ENCODE measurements around the gene DNTTIP2. TPM values are rescaled to one million over a fixed set of nuclear protein-coding genes. Genes with fewer than 3 reads are reported as not detected.

DNTTIP2 gene
- total and polyA plus RNA-seq, 9 of the 15 experiments (the other 6 are each of a cell fraction or from before 2014, with no cell fraction given) = 50.4 to 138 (median 97.0) TPM

DNA sequence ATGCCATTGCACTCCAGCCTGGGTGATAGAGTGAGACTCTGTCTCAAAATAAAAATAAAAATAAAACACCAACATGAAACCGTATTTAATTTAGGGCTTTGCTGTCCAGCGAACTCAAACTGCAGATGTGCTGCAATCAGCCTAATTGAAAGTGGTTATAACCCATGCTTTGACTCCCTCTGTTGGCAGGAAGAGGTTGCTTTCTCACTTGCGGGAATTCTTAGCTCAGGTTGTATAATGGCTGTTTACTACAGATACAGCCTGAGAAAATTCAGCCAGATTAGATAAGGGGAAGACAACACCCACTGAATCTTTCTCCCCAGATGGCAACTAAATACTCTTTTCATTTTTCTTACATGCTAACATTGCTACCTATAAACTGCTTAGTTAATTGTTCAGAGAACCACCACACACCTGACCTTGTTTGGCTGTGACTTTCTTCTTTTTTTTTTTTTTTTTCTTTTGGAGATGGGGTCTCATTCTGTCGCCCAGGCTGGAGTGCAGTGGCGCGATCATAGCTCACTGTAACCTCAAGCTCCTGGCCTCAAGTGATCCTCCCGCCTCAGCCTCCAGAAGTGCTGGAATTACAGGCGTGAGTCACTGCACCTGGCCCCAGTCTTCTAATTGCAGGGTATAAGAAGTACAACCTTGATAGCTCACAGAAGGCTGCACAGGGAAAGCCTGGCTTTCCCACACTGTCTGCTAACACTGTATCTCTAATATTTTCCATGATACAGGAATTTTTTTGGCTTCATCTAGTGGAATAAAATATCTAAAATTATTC lies 34.6 kb downstream of the DNTTIP2 start (continued):
- TF ChIP-seq REST (IDR thresholded peaks at IDR 0.05; ENCODE audit: borderline replicate concordance) = peak; percentile 79
- TF ChIP-seq REST (CRISPR knock-in tag; IDR thresholded peaks at IDR 0.05; ENCODE audit: low read depth) = no peak
- peak; percentile 65 for TF ChIP-seq TCF3 (CRISPR knock-in tag; IDR thresholded peaks at IDR 0.05)
- TF ChIP-seq ZNF717 (CRISPR knock-in tag; IDR thresholded peaks at IDR 0.05) = no peak
- peak; percentile 70; the same call in 1 of the 2 replicates for TF ChIP-seq SMARCA4 (IDR thresholded peaks at IDR 0.05)
- TF ChIP-seq THAP7 (CRISPR knock-in tag; IDR thresholded peaks at IDR 0.05) = no peak
- no peak for TF ChIP-seq CEBPZ (IDR thresholded peaks at IDR 0.05; ENCODE audit: borderline replicate concordance, low read depth, low read length)
- peak in 1 of 2 experiments; percentile 45; a peak in 2 of 4 replicates for TF ChIP-seq RCOR1 (IDR thresholded peaks at IDR 0.05; ENCODE audit: borderline replicate concordance in 1 of 2, low read depth in 2 of 2, low read length in 2 of 2)
- peak; percentile 79 for TF ChIP-seq TEAD4 (IDR thresholded peaks at IDR 0.05; ENCODE audit: low read length)
- TF ChIP-seq TEAD4 (CRISPR knock-in tag; IDR thresholded peaks at IDR 0.05; ENCODE audit: borderline replicate concordance) = no peak
- TF ChIP-seq PPARD (CRISPR knock-in tag; IDR thresholded peaks at IDR 0.05) = no peak
- TF ChIP-seq YY1 (IDR thresholded peaks at IDR 0.05; ENCODE audit: borderline replicate concordance in 1 of 3, control insufficient read depth in 1 of 3, extremely low read depth in 1 of 3, insufficient read depth in 3 of 3, insufficient read length in 1 of 3, insufficient replicate concordance in 2 of 3, low read depth in 1 of 3, low read length in 2 of 3) = peak in 1 of 3 experiments; percentile 35

Measured in K562 (cell line).